Measurements from ENCODE around the gene PTPRK.
A peak's percentile ranks its signal among the peaks of the same experiment; 100 is the strongest.

The PTPRK gene

DNA sequence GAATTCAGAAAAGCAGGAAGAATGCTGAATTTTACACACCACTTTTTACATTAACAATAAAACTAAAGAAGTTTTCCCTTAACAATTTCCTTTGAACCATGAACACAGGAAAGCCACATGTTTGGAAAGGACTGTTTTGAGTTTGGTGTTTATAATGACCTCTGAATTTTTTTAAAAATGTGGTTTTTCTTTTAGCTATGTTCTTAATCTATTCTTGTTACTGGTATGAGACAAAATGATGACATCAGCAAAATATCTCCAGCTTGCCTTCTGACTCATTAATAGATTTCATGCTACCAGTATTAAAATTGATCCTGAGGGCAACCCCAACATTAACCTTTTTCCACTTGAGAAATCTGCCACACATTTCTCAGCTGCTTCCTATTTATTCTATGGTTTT is 402.0 kb downstream of the PTPRK start:
- no peak for DNase-seq

DNA sequence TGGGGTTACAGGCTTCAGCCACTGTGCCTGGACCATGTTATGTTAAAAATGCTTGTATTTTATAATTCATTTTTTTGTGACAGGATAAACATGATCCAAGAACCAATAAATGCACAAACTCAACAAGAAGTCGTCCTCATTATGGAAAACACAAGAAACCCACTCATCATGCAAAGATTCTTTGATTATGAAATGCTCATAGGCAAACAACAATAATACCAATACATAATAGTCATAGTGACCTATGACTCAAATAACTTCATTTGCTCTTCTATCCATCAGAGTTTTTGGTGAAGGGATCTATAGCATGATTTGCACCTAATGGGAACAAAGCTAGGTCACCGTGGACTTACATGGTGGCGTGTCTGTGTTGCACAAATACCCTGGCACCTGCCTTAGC is 402.5 kb downstream of the PTPRK start:
- no peak for DNase-seq

DNA sequence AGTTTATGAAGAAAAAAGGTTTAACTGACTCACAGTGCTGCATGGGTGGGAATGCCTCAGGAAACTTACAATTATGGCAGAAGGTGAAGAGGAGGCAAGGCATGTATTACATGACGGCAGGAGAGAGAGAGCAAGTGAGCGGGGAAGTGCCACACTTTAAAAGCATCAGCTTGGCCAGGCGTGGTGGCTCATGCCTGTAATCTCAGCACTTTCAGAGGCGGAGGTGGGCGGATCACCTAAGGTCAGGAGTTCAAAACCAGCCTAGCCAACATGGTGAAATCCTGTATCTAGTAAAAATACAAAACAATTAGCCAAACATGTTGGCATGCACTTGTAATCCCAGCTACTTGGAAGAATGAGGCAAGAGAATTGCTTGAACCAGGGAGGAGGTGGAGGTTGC is 406.2 kb downstream of the PTPRK start:
- DNase-seq, result no peak

DNA sequence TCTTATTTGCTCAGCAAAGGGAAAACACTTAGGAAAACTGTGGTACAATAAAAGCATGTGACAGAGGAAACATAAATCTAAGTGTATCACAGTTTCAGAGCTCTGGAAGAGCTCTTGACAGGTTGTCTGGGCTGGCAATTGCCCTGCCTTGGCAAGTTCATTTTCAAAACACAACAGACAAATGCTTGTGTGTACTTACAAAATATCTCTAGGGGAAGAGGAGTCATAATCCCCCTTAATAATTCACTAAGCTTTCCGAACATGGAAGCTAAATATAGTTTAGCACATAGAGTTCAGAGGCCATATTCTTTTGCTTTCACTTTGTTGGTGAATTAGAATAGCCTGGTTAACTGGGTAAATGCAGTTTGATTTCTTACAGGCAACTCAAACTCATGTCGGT is 407.9 kb downstream of the PTPRK start:
- peak; percentile 5 for DNase-seq

DNA sequence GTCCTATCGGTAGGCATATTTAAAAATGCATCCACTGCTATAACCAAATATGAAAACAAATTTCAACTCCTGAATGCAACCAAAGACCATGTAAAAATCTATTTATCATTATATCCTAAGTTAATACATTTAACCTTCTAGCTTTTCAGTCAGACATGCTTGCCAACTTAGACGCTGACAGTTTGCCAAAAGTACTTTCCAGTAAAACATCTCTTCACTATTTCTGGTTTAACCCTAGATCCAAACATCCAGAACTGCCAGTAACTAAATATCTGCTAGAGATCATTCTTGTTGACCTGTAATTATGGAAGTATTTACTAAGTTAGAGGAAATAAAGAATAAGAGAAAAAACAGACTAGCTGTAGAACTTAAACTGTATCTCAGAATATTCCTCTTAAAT is 409.3 kb downstream of the PTPRK start:
- no peak for DNase-seq

DNA sequence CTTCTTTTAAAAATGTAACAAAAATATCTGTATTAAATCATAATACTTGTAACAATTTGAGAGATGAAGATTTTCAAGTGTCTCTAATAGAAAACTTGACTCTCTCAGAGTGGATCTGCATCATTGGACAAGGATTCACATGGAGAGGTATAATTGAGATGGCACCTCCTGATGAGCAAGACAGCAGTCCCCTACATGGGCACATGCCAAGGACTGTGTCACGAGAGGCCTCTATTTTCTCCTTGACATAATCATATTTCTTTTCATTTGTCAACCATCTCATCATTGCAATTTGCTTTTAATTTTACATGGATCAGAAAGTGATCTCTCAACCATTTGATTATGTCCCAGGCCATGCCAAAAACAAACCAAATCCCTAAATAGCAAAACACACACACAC is 412.7 kb downstream of the PTPRK start:
- no peak for DNase-seq

DNA sequence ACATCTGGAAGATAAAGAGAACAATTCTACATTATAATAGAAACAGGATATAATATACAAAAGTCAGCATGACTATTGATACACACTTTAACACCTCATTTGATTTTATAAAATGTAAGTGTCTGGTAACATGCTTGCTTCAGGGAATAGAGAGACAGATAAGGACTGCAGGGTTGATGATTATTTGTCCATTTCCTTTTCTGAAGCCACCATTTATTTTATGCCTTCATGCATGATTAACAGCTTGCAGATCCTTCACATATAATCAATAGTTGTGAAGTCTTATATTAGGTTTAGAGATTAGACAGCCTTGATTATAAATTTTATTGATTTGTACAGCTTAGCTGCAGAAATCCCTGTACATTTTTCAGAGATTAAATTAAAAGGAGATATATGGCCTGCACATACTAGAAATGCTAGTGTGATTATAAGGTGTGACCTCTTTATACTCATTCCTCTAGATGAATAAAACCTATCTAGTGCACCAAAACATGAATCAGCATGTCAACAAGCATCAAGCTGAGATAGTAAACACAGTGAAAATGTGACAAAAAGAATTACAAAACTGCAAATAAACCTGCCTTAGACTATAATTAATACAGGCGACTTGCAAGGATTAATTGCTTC is 420.7 kb downstream of the PTPRK start:
- no peak for DNase-seq

DNA sequence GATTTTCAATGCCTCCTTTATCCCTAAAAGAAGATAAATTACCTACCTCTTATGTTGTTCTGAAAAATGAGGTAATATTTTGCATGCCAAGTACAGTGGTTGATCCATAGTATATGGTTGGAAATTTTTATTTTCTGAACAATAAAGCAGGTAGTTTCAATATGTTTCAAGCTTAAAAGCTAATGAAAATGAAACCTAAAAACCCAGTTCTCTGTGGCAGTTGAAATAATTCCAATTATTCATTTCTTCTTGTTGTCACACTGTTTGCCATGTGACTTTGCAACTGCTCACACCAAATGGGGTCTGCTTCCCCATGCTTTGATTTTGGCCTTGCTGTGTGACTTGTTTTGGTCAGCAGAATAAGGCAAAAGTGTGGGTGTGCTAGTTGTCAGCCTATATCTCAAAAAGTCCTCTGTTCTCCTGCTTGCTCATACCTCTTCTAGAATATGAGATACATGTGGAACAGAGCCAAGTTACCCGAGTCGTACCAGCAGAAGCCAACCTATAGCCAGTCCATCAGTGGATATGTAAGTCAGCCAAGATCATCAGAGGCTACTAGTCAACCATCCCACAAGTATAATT is 422.3 kb downstream of the PTPRK start:
- DNase-seq, result no peak

DNA sequence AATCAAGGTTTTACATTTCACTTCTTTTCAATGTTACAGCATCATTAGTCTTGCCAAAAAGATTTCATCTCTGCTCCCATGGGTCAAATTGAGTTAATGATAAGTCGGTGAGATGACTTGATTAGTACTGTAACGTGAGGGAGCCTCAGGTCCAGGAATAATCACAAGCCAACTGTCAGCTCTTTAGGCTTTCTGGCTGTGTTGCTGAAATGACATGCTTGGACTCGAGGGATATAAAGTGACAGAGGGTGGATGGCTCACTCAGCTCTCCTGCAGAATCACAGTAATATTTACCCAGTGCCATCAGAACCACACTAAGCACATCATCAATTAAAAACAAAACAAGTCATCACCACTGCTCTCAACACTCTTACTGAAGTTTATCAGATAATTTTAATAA is 423.4 kb downstream of the PTPRK start:
- no peak for DNase-seq

DNA sequence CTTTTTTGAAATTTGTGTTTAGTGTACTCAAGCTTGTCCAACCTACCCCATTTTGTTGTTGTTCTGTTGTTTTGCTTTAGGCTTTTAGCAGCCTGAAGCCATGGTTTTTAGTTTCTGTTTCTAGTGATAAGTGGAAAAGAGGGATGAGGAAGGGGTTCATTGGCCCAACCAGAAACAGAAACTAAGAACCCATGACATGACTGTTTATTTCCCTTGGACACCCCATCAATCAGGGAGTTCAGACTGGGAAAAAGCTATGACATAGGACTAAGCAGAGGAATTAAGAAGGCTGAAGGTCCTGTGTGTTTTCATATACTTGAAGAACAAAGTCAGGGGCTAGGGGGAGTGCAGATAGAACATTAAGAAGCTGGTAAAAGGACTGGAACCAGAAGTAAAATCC is 425.0 kb downstream of the PTPRK start:
- DNase-seq, result no peak

DNA sequence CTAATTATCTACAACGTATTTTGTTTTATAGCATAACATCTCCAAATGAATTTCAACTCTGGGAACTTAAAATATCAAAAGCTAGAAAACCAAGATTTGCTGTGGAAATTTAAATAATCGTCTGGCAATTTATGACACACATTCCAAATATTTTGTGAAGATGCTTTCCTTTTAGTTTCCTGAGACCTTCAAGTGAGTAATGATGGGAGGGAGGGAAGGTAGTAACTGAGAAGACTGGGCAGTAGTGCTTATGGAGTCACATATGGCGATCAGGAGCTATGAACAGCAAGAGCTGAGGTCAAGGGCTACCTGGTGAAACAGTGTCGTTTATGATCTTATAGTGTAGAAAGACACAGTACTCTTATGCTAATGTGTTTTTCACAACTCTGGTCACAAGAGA is 441.4 kb downstream of the PTPRK start:
- no peak for DNase-seq

DNA sequence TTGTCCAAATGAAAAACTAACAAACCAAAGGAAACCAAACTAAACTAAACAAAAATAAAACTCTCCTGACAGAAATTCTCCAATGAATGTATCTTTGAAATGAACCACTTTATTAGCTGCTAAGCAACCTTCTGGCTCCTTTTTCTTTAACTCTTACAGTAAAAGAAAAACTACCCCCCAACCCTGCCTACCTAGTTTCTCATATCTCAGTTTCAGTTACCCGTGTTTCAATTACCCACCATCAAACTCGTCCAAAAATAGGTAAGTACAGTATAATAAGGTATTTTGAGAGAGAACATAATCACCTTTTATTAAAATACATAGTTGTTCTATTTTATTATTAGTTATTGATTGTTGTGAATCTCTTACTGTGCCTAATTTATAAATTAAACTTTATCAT is 442.1 kb downstream of the PTPRK start:
- DNase-seq, result no peak

DNA sequence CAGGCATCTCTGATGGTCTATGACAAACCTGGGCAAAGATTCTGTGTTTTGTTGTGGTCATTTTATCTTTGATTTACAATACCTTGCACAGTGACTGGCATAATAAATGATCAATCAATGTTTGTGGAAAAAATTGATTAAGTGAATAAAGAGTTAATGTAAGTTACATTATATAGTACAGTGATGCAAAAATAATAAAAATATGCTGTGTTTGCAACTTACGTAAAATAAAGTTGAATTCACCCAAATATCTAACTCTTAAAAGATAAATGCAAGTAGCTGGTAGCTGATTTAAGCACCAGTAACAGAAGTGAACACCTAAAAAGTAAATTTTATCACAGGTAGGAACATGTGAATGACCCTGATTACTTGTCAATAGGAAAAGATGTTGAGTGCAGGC is 443.6 kb downstream of the PTPRK start:
- DNase-seq, result no peak

DNA sequence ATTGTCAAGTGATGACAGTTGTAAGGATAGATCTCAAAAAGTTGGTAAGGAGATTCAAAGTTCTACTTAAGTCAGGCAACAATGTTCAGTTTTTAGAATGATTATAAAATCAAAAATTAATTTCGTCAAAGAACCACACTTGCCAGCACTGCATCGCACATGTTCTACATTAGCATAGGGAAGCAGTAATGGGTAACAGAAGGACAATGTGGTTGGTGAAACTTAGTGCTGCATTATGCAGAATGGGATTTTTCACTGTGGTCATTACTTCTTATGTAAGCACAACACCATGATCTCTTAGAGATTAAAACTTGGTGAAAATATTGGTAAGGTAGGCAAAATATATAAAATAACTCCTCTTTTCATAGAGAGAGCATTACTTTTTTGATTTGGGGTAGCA is 445.8 kb downstream of the PTPRK start:
- DNase-seq, result no peak

DNA sequence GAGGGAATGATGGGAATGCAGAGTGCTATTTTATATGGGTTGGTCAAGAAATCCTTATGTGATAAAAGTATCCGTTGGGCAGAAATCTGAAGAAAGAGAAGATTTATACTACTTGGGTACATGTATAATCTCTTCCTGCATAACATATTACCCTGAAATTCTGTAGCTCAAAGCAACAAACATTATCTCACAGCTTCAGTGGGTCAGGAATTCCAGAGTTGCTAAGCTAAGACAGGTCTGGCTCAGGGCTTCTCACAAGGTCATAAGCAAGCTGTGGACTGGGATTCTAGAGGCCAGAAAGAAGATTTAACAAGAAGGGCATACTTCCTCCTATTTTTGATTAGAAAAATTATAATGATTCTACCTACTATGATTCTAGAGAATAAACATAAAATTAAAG is 447.0 kb downstream of the PTPRK start:
- DNase-seq, result no peak

DNA sequence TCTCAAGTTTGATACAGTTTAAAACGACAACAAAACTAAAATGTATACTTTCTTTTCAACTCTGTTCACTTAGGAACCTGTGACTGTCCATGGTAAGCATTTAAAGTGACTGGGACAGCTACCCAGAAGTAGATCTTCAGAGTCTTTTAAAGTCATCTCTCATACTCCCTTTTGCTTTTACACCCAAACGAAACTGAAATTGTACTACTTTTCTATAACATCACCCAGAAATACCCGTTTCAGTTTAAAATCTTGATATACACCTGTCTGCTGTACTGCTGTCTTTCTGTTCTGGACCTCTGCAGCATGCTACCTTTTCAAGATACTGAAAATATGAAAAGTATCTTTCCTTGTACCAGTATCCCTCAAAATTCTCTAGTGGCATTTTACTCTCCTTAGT is 449.2 kb downstream of the PTPRK start:
- DNase-seq, result no peak

DNA sequence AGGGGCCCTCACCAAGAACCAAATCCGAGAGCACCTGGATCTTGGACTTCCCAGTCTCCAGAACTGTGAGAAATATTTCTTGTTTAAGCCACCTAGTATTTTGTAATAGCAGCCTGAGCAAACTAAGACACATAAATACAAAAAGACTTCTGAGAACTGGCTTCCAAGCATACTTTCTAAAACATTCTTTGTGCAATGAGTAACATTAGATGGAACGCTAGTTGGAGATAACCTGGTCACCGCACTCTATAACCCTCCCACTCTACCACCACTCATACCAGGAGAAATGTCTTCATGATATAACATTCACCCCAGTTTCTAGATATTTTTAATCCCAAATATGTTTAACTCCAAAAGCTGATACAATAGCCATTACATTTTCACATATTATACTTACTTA is 450.0 kb downstream of the PTPRK start:
- no peak for DNase-seq

DNA sequence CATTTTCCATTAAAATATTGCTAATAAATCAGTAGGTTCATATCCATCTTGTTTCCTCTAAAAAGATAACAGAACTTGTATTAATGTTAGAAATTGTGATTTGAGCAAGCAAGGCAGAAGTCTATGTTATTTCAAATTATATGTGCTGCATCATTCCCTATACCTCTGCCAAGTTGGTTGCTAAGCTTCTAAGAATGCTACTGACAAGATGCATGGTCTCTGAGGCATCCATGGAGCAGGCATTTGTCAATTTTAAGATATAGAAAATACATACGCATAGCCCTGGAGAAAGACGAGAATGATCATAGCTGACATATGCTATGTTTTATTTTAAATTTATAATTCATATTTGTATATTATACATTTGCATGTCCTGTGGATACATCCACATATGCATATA is 451.2 kb downstream of the PTPRK start:
- no peak for DNase-seq

DNA sequence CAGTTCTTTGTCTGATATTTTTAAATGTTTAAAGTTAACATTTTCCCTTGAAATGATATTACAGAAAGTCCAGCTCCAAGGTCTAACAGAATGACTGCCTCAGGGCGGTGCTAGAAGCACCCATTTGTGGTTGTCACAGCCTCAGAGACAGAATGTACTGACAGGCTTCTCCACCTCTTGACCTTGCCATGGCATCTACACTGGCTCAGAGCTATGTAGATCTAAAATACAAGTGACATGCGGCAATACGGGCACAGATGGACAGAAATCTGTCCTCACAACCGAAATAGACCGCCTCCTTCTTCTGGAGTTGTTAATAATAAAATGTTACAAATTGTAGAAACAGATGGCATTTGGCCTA is 452.3 kb downstream of the PTPRK start:
- DNase-seq, result no peak

DNA sequence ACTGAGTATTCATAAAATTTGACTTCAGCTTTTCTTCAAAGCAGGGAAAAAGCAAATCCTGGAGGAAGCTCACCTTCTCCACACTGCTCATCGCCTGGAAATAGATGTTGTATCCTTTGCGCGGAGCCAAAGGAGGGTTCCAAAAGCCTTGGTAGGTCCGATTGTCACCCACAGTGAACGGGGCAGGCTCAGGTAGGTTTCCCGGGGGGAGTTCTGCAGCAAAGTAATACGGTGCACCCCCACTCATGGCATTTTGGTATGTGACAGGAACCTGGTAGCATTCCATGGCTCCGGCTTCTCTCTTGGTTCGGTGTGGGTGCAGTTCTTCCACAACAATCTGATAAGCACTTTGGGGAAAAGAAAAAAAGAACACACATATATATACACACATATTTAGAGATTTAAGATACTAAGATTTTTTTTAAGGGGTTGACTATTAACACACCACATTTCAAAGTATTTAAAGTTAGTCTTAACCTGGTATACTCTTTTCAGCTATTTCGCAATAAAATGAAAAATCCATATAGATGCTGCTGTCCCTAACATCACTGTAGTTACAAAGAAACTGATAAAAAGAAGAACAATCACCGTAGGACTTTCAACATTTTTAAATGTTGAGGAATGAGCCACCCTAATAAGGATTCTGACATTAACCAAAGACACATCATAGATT is 452.8 kb downstream of the PTPRK start:
- no peak for DNase-seq

DNA sequence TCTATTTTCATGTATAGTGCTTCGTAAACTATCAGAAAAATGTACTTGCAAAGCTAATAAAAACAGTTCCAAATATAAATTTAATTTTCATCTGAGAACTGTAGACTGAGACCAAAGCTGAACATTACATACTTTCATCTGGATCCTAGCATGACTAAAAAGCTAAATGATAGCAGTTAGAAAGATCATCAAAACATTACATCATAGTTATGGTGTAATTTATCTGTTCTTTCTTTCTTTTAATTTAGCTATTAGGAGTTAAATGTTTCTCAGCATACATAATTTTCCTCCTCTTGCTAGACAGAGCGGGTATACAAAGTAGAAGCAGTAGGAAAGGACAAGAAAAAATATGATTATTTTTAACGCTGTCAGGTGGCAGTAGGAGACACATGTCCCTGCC is 455.3 kb downstream of the PTPRK start:
- DNase-seq, result no peak

DNA sequence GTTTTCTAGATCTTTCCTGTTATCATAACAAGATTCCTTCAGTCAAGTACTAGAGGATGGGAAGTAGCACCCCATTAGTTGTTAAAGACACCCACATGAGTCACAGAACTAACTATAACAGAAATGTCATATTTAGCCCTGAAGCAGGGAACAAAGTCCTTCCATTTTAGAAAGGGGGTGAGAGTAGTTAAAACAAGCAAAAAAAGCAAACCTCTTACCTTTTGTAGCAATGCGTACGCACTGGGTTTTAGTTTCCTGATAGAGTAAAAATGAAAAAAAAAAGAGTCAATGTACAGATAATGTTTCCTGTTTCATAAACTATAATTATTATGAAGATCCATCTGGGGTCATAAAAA is 455.9 kb downstream of the PTPRK start:
- no peak for DNase-seq

DNA sequence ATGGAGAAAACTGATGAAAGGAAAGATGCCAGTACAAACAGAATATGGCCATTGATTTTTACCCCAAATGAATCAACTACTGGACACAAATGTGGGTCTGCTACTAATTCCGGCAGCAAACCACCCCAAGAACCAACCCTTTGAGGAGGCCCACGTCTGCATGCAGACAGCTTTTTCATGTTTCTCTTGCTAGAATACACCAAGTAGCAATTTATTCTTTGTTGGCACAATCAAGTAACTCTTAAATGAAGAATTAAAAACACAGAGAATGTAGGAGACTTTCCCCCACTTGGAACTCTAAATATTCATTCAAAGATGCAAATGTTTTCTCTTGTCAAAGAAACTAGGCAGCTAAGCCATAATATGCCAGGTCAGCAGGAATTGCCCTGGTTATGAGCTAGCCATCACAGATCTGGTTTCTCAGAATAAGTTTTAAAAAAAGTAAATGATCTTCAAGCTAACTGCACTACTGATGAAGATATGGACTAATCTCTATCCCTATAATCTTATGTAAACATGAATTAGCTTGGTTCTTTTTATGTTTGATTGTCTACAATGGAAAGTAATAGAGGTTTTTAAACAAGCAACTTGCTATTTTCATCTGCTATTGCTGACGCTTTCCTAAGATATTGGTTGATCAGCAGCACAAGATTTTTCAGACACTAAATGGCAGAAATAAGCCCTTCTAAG is 456.4 kb downstream of the PTPRK start:
- DNase-seq, result no peak

DNA sequence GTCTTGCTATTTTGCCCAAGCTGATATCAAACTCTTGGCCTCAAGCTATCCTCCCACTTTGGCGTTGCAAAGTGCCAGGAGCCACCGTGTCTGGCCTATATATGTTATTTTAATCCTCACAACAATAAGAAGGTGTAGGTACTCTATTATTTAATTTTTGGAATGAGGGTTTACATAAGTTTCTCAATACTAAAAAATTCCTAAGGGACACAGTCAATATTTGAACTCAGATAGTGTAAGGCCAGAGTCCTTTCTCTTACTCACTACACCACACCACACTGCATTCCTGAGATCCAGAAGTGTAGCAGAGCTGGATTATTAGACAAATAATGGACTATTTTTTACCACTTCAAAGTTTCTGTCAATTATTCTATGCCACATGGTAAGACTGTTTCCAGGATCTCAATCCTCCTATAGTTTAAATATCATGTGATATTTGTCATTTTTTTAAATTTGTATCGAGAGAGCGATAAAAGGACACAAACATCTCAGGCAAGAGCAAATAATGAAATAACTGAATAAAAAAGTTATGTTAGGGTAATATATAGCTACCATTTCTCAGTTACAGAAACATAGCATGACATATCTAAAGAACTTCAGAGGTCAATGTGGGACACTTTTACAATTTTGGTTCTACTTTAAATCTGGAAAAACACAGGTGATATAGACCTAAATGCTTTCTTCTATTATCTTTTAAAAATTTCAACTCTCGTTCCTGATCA is 457.4 kb downstream of the PTPRK start:
- no peak for DNase-seq

Measured in CD4-positive, alpha-beta T cell treated with Interleukin-4 for 4 hours (primary cell).